Small intestine (tissue), 7 donors: ENCODE measurements around the gene APP. TPM values are rescaled to one million over a fixed set of nuclear protein-coding genes. Genes with fewer than 3 reads are reported as not detected.

Experiments
- DNase-seq, 2 donors: peaks; one replicate each; pipeline versions ENCODE4 v3.0.0 to v3.0.0-alpha.2; 2013
- FAIRE-seq: peaks from 2 replicates; lab custom pipeline; 2012; peaks lifted over from hg19 to GRCh38; lab: Jason Lieb, UNC
- H3K27ac ChIP-seq, 3 donors: one replicate each; pipeline ENCODE4 v1.5.1; 2013; ENCODE audit warnings: low read length in 2 of 3, mild to moderate bottlenecking in 2 of 3, control low read depth in 1 of 3, inconsistent platforms in 1 of 3, low read depth in 1 of 3, moderate library complexity in 1 of 3
- H3K27me3 ChIP-seq, 3 donors: one replicate each; pipeline ENCODE4 v1.6.1; 2013; ENCODE audit warnings: low read length in 3 of 3, inconsistent platforms in 1 of 3; ENCODE audit not compliant: control insufficient read depth in 3 of 3, insufficient read depth in 3 of 3
- H3K36me3 ChIP-seq, 3 donors: one replicate each; pipeline ENCODE4 v1.6.1; 2013; ENCODE audit warnings: low read length in 3 of 3, inconsistent platforms in 1 of 3, low read depth in 1 of 3, mild to moderate bottlenecking in 1 of 3, moderate library complexity in 1 of 3; ENCODE audit not compliant: control insufficient read depth in 3 of 3, insufficient read depth in 2 of 3
- H3K4me1 ChIP-seq, 3 donors: one replicate each; pipeline ENCODE4 v1.6.1; 2013; ENCODE audit warnings: low read length in 2 of 3, inconsistent platforms in 1 of 3, low read depth in 1 of 3, mild to moderate bottlenecking in 1 of 3, moderate library complexity in 1 of 3; ENCODE audit not compliant: control insufficient read depth in 3 of 3, insufficient read depth in 2 of 3
- H3K4me3 ChIP-seq, 3 donors: one replicate each; pipeline ENCODE4 v1.5.1; 2013; ENCODE audit warnings: low read length in 3 of 3, control low read depth in 1 of 3, inconsistent platforms in 1 of 3, low read depth in 1 of 3, mild to moderate bottlenecking in 1 of 3, moderate library complexity in 1 of 3
- H3K9me3 ChIP-seq, 2 donors: one replicate each; pipeline ENCODE4 v1.6.1; 2013; ENCODE audit warnings: low read depth in 1 of 2, low read length in 1 of 2; ENCODE audit not compliant: control insufficient read depth in 2 of 2, insufficient read depth in 1 of 2
- WGBS, 3 donors: extraction: QIAGEN DNeasy Blood & Tissue Kit; methylation state at CpG; one replicate each; pipeline ENCODE4 v1.1.7; 2013; 5-methylcytosine and 5-hydroxymethylcytosine counted together
- polyA plus RNA-seq, 4 donors: library from polyadenylated mRNA; stranded (reverse) in 3 of 4; unstranded in 1 of 4; fragments of 200-250 nt in 3 of 4; fragments of 120-200 nt in 1 of 4; gene quantifications; one replicate each; pipeline versions ENCODE4 v1.2.1 to v1.2.3, GENCODE V29; 2013
- donor health status: healthy with polysubstance abuse.
- donor health status: control.
- donor health status: control.
- donor health status: Bipolar disorder and iron deficiency.
- donor health status: healthy.

Gene APP
- polyA plus RNA-seq, 4 donors: 28.6 to 319 (median 124) TPM

- Histone ChIP-seq H3K4me1 (no peaks in the 10 kb centered on the region), H3K27ac (no peak overlapping the region), H3K27me3 (no peaks in the 10 kb centered on the region), H3K9me3 (peaks cover 0 to 2% of the 10 kb centered on the region in 2 donors), H3K36me3 (peaks cover 0 to 21% (median 0%) of the 10 kb centered on the region in 3 donors), H3K4me3 (no peak overlapping the region)
- DNase-seq: no peak
- FAIRE-seq: no peak
- 75 to 93% (median 77%) methylated on average over 3 of the region's 3 CpGs for WGBS, 3 donors
Measured at GRCh38 chr21:26043891-26044290, 126.7 kb downstream of the APP start.

GRCh38 chr21:26042181-26042876, 128.2 kb downstream of the APP start:
- Histone ChIP-seq H3K36me3 (peaks cover 0 to 16% (median 0%) of the 10 kb centered on the region in 3 donors), H3K9me3 (peaks cover 0 to 2% of the 10 kb centered on the region in 2 donors), H3K27me3 (no peaks in the 10 kb centered on the region), H3K27ac (no peak overlapping the region), H3K4me1 (no peaks in the 10 kb centered on the region), H3K4me3 (no peak overlapping the region)
- DNase-seq: no peak
- FAIRE-seq: no peak
- WGBS, 3 donors: 55 to 84% (median 71%) methylated on average over 3 of the region's 3 CpGs

- no peak for FAIRE-seq
Measured at GRCh38 chr21:26041431-26042180, 129.0 kb downstream of the APP start.

GRCh38 chr21:26036916-26037315, 133.7 kb downstream of the APP start:
- FAIRE-seq: no peak
- 93 to 99% (median 97%) methylated on average over 4 of the region's 4 CpGs for WGBS, 3 donors

More at GRCh38 chr21:26041431-26042180, 129.0 kb downstream of the APP start:
- Histone ChIP-seq H3K27me3 (no peaks in the 10 kb centered on the region), H3K4me3 (no peak overlapping the region), H3K36me3 (peaks cover 0 to 15% (median 0%) of the 10 kb centered on the region in 3 donors), H3K4me1 (no peaks in the 10 kb centered on the region), H3K27ac (no peak overlapping the region), H3K9me3 (peaks cover 0 to 2% of the 10 kb centered on the region in 2 donors)
- DNase-seq: no peak
- WGBS, 3 donors: 65 to 83% (median 72%) methylated on average over 3 of the region's 3 CpGs

GRCh38 chr21:26032263-26032662, 138.3 kb downstream of the APP start:
- Histone ChIP-seq H3K4me3 (no peak overlapping the region), H3K4me1 (no peaks in the 10 kb centered on the region), H3K9me3 (no peaks in the 10 kb centered on the region), H3K27me3 (no peaks in the 10 kb centered on the region), H3K36me3 (peaks cover 0 to 22% (median 3%) of the 10 kb centered on the region in 3 donors), H3K27ac (no peak overlapping the region)
- DNase-seq (peak in 1 of 2 donors; percentile 12), FAIRE-seq (no peak)
- WGBS, 3 donors: 60 to 67% (median 62%) methylated on average over 2 of the region's 2 CpGs

More at GRCh38 chr21:26036916-26037315, 133.7 kb downstream of the APP start:
- H3K9me3 ChIP-seq: no peaks in the 10 kb centered on the region
- no peak for DNase-seq
- no peaks in the 10 kb centered on the region for H3K27me3 ChIP-seq
- no peak overlapping the region for H3K27ac ChIP-seq
- no peak overlapping the region for H3K4me3 ChIP-seq
- peaks cover 0 to 13% (median 3%) of the 10 kb centered on the region in 3 donors for H3K36me3 ChIP-seq
- H3K4me1 ChIP-seq: no peaks in the 10 kb centered on the region

GRCh38 chr21:26028183-26028582, 142.4 kb downstream of the APP start:
- no peaks in the 10 kb centered on the region for H3K9me3 ChIP-seq
- DNase-seq (no peak), FAIRE-seq (no peak)
- H3K36me3 ChIP-seq: peaks cover 0 to 13% (median 3%) of the 10 kb centered on the region in 3 donors
- no peaks in the 10 kb centered on the region for H3K27me3 ChIP-seq
- no peak overlapping the region for H3K4me3 ChIP-seq
- H3K27ac ChIP-seq: no peak overlapping the region
- WGBS, 3 donors: 90 to 93% (median 93%) methylated on average over 4 of the region's 4 CpGs
- peaks cover 0 to 2% (median 0%) of the 10 kb centered on the region in 3 donors for H3K4me1 ChIP-seq

- H3K9me3 ChIP-seq: no peaks in the 10 kb centered on the region
- 92 to 98% (median 94%) methylated on average over 8 of the region's 8 CpGs for WGBS, 3 donors
- peaks cover 0 to 2% (median 0%) of the 10 kb centered on the region in 3 donors for H3K4me1 ChIP-seq
- H3K36me3 ChIP-seq: peaks cover 0 to 11% (median 0%) of the 10 kb centered on the region in 3 donors
- no peak overlapping the region for H3K4me3 ChIP-seq
- H3K27ac ChIP-seq: no peak overlapping the region
- FAIRE-seq: no peak
- H3K27me3 ChIP-seq: no peaks in the 10 kb centered on the region
- no peak for DNase-seq
Measured at GRCh38 chr21:26027696-26028095, 142.9 kb downstream of the APP start.
